PC-9 (cell line): ENCODE data around the gene DAND5. TPM values are rescaled to one million over a fixed set of nuclear protein-coding genes. Genes with fewer than 3 reads are reported as not detected.

Experiments used
- BruUV-seq: library from RNA; stranded (reverse); fragments of 400-500 nt; replicated peaks from 2 replicates; lab custom pipeline; 2021; lab: Mats Ljungman, UMichigan
- CTCF ChIA-PET: fragments of 300-600 bp; sonication (Branson Sonifier 250); formaldehyde crosslinking; loops from one replicate; lab custom pipeline; 2022; ENCODE audit warnings: antibody characterized with exemption; lab: Charles Lee
- POLR2A ChIA-PET: fragments of 300-600 bp; sonication (Branson Sonifier 250); formaldehyde crosslinking; loops from one replicate; lab custom pipeline; 2022; ENCODE audit warnings: antibody characterized with exemption; ENCODE audit not compliant: unreplicated experiment; lab: Charles Lee
- DNase-seq, 2 experiments: peaks; one replicate each; pipeline versions ENCODE4 v3.0.0 to v3.0.0-alpha.2; 2015 to 2022; ENCODE audit warnings: mixed read lengths in 1 of 2
- H2AFZ ChIP-seq: fragments of 200-600 bp; sonication (generic); 2 replicates; pipeline ENCODE4 v1.8.1; 2017; ENCODE audit warnings: antibody characterized with exemption
- H3F3A ChIP-seq: fragments of 200-600 bp; sonication (generic); 2 replicates; pipeline ENCODE4 v1.8.1; 2017; ENCODE audit warnings: antibody characterized with exemption, mild to moderate bottlenecking, low read depth; ENCODE audit not compliant: insufficient read depth
- H3K27ac ChIP-seq: fragments of 200-600 bp; sonication (generic); 2 replicates; pipeline ENCODE4 v1.6.1; 2016; ENCODE audit warnings: mixed run types
- H3K27me3 ChIP-seq: fragments of 200-600 bp; sonication (generic); 2 replicates; pipeline ENCODE4 v1.6.1; 2016; ENCODE audit warnings: low read depth, mixed run types; ENCODE audit not compliant: insufficient read depth
- H3K36me3 ChIP-seq: fragments of 200-600 bp; sonication (generic); 2 replicates; pipeline ENCODE4 v1.6.1; 2016; ENCODE audit warnings: low read depth, mixed run types
- H3K4me1 ChIP-seq: fragments of 200-600 bp; sonication (generic); replicated peaks from 2 replicates; pipeline ENCODE4 v1.6.1; 2016; ENCODE audit warnings: mixed run types; ENCODE audit not compliant: insufficient read depth
- H3K4me2 ChIP-seq: fragments of 200-600 bp; sonication (generic); 2 replicates; pipeline ENCODE4 v1.6.1; 2017; ENCODE audit warnings: mixed run types
- H3K4me3 ChIP-seq: fragments of 200-600 bp; sonication (generic); 2 replicates; pipeline ENCODE4 v1.6.1; 2016; ENCODE audit warnings: mixed run types
- H3K79me2 ChIP-seq: fragments of 200-600 bp; sonication (generic); 2 replicates; pipeline ENCODE4 v1.6.1; 2017; ENCODE audit warnings: low read depth, mixed run types
- H3K9me2 ChIP-seq: fragments of 200-600 bp; sonication (generic); 2 replicates; pipeline ENCODE4 v1.8.1; 2017; ENCODE audit warnings: mild to moderate bottlenecking; ENCODE audit not compliant: insufficient read depth
- H3K9me3 ChIP-seq: fragments of 200-600 bp; sonication (generic); 2 replicates; pipeline ENCODE4 v1.8.1; 2016; ENCODE audit warnings: low read depth; ENCODE audit not compliant: insufficient read depth
- H4K20me1 ChIP-seq: fragments of 200-600 bp; sonication (generic); 2 replicates; pipeline ENCODE4 v1.8.1; 2017; ENCODE audit not compliant: insufficient read depth
- EZH2 ChIP-seq: fragments of 200-600 bp; sonication (generic); IDR thresholded peaks from 2 replicates; pipeline ENCODE4 v1.8.0; 2017; ENCODE audit warnings: antibody characterized with exemption, low read depth
- intact Hi-C: fragments of 100-400 bp; cut with micrococcal nuclease; formaldehyde crosslinking; loops from one replicate; pipeline ENCODE4 v1.10.0; 2022; ENCODE audit not compliant: unreplicated experiment
- total RNA-seq: library from RNA; stranded (reverse); gene quantifications from 2 replicates; pipeline ENCODE4 v1.2.3, GENCODE V29; 2021
- TF ChIP-seq, protein P1 (sequence below): fragments of 200-600 bp; sonication (generic); conservative IDR thresholded peaks from 2 replicates; pipeline ENCODE4 v1.6.1; 2017; ENCODE audit warnings: mixed run types, antibody characterized with exemption, mild to moderate bottlenecking, moderate library complexity

Gene DAND5
- total RNA-seq, 1 experiment from 2014 or later, result 0.20 TPM

DNA sequence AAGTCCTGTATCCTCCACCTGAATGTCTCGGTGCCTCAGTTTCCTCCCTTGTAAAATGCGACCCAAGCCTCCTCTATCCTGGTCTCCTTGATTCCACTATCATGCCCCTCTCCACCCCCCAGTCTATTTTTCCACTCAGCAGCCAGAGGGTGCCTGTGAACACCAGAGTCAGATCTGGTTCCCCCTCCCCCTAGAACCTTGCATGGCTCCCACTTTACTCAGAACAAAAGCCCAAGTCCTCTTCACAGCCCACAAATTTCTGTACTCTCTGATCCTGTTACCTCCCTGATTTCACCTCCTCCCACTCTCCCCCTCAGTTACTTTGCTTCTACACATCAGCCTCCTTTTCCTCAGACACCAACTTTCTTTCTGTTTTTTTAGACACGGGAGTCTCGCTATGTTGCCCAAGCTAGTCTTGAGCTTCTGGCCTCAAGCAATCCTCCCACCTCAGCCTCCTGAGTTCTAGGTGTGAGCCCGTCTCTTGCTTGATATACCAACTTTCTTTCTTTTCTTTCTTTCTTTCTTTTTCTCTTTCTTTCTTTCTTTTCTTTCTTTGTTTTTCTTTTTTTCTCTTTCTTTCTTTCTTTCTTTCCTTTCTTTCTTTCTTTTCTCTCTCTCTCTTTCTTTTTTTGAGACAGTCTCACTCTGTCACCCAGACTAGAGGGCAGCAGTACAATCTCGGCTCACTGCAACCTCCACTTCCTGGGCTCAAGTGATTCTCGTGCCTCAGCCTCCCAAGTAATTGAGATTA lies 869 bp downstream of the DAND5 start:
- no peak overlapping the region for H2AFZ ChIP-seq
- BruUV-seq, result no TSS peak
- TF ChIP-seq EZH2, result no peak
- TF ChIP-seq, protein P1, sequence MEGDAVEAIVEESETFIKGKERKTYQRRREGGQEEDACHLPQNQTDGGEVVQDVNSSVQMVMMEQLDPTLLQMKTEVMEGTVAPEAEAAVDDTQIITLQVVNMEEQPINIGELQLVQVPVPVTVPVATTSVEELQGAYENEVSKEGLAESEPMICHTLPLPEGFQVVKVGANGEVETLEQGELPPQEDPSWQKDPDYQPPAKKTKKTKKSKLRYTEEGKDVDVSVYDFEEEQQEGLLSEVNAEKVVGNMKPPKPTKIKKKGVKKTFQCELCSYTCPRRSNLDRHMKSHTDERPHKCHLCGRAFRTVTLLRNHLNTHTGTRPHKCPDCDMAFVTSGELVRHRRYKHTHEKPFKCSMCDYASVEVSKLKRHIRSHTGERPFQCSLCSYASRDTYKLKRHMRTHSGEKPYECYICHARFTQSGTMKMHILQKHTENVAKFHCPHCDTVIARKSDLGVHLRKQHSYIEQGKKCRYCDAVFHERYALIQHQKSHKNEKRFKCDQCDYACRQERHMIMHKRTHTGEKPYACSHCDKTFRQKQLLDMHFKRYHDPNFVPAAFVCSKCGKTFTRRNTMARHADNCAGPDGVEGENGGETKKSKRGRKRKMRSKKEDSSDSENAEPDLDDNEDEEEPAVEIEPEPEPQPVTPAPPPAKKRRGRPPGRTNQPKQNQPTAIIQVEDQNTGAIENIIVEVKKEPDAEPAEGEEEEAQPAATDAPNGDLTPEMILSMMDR, result no peak
- no peaks in the 10 kb centered on the region for H4K20me1 ChIP-seq
- CTCF ChIA-PET, result no interaction called here
- intact Hi-C loops, result no loop called here
- no peak overlapping the region for H3K4me3 ChIP-seq
- POLR2A ChIA-PET, result no interaction called here
- DNase-seq, result no peak
- no peak overlapping the region for H3K4me2 ChIP-seq
- no peaks in the 10 kb centered on the region for H3K79me2 ChIP-seq
- H3K4me1 ChIP-seq, result no peaks in the 10 kb centered on the region; the same call in 1 of the 2 replicates
- no peaks in the 10 kb centered on the region for H3K9me2 ChIP-seq
- H3K27me3 ChIP-seq, result no peaks in the 10 kb centered on the region
- peaks cover 5% of the 10 kb centered on the region; the same call in 1 of the 2 replicates for H3F3A ChIP-seq
- no peak overlapping the region for H3K27ac ChIP-seq
- no peaks in the 10 kb centered on the region for H3K36me3 ChIP-seq
- H3K9me3 ChIP-seq, result no peaks in the 10 kb centered on the region

DNA sequence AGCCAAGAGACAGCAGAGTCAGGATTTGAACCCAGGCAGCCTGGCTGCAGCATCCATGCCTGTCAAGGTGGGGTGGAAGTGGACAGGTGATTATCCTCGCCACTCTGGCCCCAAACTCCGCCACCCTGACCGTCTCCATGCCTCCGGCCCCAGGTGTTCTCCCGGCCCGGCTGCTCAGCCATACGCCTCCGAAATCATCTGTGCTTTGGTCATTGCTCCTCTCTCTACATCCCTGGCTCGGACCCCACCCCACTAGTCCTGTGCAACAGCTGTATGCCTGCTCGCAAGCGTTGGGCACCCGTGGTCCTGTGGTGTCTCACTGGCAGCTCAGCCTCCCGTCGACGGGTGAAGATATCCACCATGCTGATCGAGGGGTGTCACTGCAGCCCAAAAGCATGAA lies 3.9 kb downstream of the DAND5 start:
- H3K36me3 ChIP-seq, result no peaks in the 10 kb centered on the region
- intact Hi-C loops, result no loop called here
- CTCF ChIA-PET, result interaction anchor here (0.6 kb wide), 1 partner anchor 277 kb away, joined by 5 read pairs; the partner anchor contains the start of gene FBXW9
- no peak overlapping the region for H3K27ac ChIP-seq
- H4K20me1 ChIP-seq, result no peaks in the 10 kb centered on the region
- TF ChIP-seq EZH2, result no peak
- TF ChIP-seq, protein P1, result no peak
- H3K79me2 ChIP-seq, result no peaks in the 10 kb centered on the region
- no TSS peak for BruUV-seq
- no peaks in the 10 kb centered on the region for H3K9me2 ChIP-seq
- H3K4me2 ChIP-seq, result no peak overlapping the region
- no peaks in the 10 kb centered on the region for H3K4me1 ChIP-seq
- POLR2A ChIA-PET, result no interaction called here
- H3K27me3 ChIP-seq, result no peaks in the 10 kb centered on the region
- H3K9me3 ChIP-seq, result no peaks in the 10 kb centered on the region
- H3F3A ChIP-seq, result peaks cover 5% of the 10 kb centered on the region; the same call in 1 of the 2 replicates
- H2AFZ ChIP-seq, result no peak overlapping the region
- no peak for DNase-seq
- no peak overlapping the region for H3K4me3 ChIP-seq

GRCh38 chr19:12974301-12975220 lies 5.2 kb downstream of the DAND5 start:
- intact Hi-C loops, result loop anchor here (5.0 kb wide), 2 partner anchors 303 to 458 kb away; no protein-coding TSS in a partner anchor
- 0 out of 2 replicates have a peak overlapping the region, but pooled peaks have one; percentile 12 for H3K4me2 ChIP-seq
- H3K9me2 ChIP-seq, result no peaks in the 10 kb centered on the region
- ChIA-PET CTCF (interaction anchor here (0.6 kb wide), 1 partner anchor 221 kb away, joined by 4 read pairs; no protein-coding TSS in a partner anchor), POLR2A (no interaction called here)
- H2AFZ ChIP-seq, result no peak overlapping the region
- no peaks in the 10 kb centered on the region for H3K9me3 ChIP-seq
- TF ChIP-seq EZH2, result no peak
- TF ChIP-seq, protein P1, result no peak
- H3K4me3 ChIP-seq, result no peak overlapping the region
- H3K27me3 ChIP-seq, result no peaks in the 10 kb centered on the region
- no peaks in the 10 kb centered on the region for H4K20me1 ChIP-seq
- no peaks in the 10 kb centered on the region for H3K36me3 ChIP-seq
- H3K4me1 ChIP-seq, result no peaks in the 10 kb centered on the region
- no TSS peak for BruUV-seq
- no peak for DNase-seq
- H3K27ac ChIP-seq, result no peak overlapping the region
- H3F3A ChIP-seq, result peaks cover 5% of the 10 kb centered on the region; the same call in 1 of the 2 replicates
- no peaks in the 10 kb centered on the region for H3K79me2 ChIP-seq
